ENCODE results near the gene EXOSC7.
"Not testable (repeated sequence)": the region's sequence is repeated elsewhere in the genome, so short reads cannot be mapped to it uniquely, and the experiment has no call there.

The EXOSC7 gene

GRCh38 chr3:45026038-45026437, 50.0 kb downstream of the EXOSC7 start, which contains the start of gene CLEC3B:
TSS of gene CLEC3B (plus strand) at chr3:45026303. CDS start at chr3:45026363, 60 bp downstream.
- no peak for DNase-seq

GRCh38 chr3:45026957-45027356, 50.9 kb downstream of the EXOSC7 start:
- DNase-seq = no peak

GRCh38 chr3:45027441-45027840, 51.4 kb downstream of the EXOSC7 start:
- no peak for DNase-seq

GRCh38 chr3:45029216-45029615, 53.2 kb downstream of the EXOSC7 start:
- no peak for DNase-seq

GRCh38 chr3:45029661-45030060, 53.6 kb downstream of the EXOSC7 start:
- DNase-seq = no peak

DNA sequence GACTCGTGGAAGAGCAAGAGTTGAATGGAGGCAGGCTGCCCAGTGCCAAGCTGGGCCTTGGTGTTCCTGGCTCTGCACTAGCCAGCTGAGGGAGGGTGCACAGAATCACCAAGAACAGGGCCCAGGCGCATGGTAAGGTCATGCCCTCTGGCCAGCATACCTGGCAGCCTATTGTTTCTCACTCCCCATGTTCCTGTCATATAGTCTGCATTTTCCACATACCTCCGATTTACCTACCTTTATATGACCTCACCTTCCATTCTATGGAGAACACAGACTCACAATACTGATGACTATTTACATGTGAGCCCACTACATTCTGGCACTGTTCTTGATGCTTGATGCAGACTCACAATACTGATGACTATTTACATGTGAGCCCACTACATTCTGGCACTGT, 55.5 kb downstream of the EXOSC7 start:
- no peak for DNase-seq

DNA sequence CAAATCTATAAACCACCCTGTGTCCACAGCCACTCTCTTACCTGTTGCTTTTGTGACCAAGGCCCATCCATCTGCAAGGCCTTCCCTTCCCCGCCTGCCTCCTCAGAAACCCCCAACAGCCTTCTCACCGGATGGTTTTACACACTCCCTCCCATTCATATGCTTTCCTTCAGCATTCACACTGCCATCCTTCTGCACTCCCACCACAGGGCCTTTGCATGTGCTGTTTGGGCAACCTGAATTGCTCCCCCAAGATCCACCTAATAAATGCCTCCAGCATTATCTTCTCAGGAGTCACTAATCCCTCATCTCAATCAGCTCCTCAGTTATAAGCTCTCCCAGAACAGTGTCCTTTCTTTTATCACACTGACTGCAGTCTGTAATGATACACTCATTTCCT, 56.1 kb downstream of the EXOSC7 start:
- DNase-seq = no peak

GRCh38 chr3:45033791-45034190, 57.7 kb downstream of the EXOSC7 start:
- no peak for DNase-seq

DNA sequence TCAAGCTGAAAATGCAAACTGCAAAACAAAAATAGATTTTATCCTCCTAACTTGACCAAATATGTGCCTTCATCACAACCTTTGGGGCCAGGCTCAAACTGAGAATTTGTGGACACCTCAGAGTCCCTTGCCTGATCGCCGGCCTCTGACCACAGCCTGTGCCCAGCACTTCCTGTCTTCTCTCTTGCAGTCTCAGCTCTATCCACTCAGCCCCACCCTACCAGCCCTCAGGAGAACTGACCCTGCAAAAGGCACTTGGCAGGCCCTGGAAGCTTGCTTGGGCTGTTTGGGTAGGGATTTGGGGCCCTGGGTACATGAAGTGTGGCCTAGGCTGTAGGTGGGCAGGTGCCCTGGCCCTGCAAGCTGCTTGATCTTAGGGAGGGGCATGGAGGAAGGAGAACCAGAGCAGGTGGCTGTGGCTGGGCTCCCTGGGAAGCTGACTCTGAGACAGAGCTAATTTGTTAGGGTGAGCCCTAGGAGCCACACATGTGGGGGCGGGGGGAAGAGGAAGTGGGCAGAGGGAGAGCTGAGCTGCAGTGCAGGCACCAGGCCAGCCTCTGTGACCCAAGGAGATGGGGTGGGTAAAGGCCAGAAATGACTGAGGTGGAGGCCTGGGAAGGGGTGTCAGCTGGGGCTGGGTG, 58.7 kb downstream of the EXOSC7 start:
- DNase-seq = peak; percentile 62 to 63

DNA sequence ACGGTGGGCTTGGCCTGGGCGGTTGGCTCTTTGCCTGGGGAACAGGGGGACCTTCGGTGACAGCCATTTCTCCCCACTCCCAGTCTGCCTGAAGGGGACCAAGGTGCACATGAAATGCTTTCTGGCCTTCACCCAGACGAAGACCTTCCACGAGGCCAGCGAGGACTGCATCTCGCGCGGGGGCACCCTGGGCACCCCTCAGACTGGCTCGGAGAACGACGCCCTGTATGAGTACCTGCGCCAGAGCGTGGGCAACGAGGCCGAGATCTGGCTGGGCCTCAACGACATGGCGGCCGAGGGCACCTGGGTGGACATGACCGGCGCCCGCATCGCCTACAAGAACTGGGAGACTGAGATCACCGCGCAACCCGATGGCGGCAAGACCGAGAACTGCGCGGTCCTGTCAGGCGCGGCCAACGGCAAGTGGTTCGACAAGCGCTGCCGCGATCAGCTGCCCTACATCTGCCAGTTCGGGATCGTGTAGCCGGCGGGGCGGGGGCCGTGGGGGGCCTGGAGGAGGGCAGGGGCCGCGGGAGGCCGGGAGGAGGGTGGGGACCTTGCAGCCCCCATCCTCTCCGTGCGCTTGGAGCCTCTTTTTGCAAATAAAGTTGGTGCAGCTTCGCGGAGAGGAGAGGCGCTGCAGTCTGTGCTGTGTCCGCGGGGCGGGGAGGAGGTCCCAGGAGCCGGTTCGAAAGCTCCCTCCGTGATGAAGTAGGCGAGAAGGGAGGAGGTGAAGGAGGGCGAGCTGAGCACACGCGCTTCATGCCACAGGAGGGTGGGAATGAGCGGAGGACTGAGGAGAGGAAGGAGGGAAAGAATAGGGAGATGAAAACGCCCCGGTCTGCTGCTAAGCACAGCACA, 59.6 kb downstream of the EXOSC7 start:
- no peak for DNase-seq

DNA sequence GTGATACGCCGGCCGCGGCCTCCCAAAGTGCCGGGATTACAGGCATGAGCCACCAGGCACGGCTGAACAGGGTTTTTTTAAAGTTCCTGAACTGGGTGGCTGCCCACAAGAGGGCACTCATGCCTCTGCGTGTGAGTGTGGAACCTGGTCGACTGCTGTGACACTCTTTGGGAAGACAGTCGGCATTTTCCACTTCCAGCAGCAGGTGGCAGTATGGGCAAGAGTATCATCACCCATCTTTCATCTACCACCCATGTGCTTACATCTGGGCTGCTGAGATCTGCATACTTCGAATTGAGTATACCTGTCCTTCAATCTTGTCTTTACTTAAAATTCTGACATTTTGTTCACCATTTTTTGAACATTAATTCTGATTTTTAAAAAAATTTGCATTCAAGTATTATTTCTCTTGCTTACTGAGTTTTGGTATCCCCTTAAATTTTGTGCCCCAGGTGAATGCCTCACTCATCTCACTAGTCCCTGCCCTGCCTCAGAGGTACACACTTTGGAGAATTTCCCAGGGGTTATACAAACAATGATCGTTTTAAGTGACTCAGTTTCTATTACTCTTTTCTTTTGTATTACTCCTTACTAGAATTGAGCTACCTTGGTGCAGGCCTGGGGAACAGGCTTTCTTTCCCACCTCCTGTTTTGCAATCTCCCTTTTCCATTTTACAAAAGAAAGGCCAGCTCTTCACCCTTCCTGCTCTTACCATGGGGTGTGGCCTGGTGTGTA, 61.8 kb downstream of the EXOSC7 start:
- DNase-seq = peak; percentile 71 to 94

DNA sequence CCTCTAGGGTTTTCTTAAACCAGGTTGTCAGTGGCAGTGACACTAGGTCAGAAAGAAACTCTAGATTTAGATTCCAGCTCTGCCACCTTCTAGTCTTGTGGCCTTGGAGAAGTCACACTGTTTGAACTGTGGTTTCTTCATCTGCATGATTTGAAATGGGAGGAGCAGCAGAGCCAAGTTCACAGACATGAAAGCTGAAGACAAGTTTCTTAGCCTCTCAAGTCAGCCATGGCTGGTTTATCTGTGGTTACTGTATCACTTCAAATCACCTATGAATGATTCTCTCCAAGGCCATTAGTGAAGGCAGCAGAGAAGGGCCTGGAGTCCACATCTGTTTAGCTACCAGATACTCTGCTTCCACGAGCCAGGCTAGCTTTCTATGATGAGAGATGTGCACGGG, 65.6 kb downstream of the EXOSC7 start:
- DNase-seq = no peak

GRCh38 chr3:45042162-45042561, 66.1 kb downstream of the EXOSC7 start:
- DNase-seq = no peak

DNA sequence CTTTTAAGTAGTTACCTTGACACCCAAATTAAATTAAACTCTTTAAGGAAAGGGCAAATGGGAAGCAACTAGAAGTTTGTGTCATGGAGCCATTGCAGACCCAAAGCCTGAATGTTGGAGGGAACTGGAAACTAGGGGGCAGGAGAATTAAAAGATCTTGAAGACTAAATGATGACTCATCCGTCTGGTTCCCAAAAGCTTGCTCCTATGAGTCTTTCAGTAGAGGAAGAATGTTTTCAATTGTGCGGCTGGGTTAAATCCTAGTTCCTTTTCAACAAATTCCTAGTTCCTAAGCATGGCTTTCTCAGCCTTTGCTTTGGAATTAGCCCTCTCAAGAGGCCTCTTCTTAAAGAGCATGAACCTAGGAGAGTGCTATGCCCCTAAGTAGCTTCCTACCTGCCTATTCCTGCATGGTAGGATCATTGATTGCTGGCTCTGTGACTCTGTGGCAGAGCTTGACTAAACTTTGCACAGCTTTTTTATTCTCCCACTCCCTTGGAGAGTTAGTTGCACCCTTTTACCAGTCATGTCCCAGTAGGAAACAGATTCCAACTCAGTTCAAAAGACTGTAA, 67.8 kb downstream of the EXOSC7 start:
- DNase-seq = peak in 1 of 2 donors; percentile 13

DNA sequence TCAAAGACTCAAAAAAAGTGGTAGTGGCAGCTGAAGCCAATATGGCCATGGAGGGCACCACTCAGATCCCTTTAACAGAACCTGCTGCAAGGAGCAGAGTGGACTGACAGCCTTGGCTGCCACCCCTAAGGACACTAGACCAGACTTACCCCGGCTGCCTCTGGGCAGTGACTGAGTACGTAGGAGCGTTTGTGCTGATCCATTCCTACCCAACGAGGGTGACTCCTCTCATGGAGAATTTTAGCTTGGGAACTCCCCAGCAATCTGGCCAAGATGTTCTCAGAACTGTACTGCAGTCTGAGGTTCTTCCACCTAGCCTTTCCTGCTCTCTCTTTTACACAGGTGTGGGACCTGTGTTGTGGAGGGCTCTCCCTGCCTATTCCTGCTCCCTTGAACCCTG, 72.2 kb downstream of the EXOSC7 start:
- no peak for DNase-seq

DNA sequence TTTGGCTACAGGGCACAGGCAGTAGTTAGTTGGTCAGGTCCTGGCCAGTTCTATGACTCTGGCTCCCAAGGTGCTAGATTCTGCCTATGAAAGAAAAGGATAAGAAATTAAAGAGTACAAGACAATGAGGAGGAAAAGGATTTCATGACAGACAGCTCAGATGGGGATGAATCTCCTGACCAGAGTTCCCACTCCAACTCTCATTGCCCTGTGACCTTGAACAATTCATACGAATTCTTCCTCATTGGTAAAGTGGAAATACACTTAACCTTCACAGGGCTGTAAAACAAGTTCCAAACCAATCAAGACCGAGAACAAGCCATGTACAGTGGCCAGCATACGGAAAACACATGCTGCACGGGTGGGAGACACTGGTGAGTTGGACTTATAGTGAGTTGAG, 73.8 kb downstream of the EXOSC7 start:
- DNase-seq = no peak

GRCh38 chr3:45051685-45052084, 75.6 kb downstream of the EXOSC7 start:
- no peak for DNase-seq

GRCh38 chr3:45053805-45054195, 77.8 kb downstream of the EXOSC7 start:
- not testable (repeated sequence) for DNase-seq

DNA sequence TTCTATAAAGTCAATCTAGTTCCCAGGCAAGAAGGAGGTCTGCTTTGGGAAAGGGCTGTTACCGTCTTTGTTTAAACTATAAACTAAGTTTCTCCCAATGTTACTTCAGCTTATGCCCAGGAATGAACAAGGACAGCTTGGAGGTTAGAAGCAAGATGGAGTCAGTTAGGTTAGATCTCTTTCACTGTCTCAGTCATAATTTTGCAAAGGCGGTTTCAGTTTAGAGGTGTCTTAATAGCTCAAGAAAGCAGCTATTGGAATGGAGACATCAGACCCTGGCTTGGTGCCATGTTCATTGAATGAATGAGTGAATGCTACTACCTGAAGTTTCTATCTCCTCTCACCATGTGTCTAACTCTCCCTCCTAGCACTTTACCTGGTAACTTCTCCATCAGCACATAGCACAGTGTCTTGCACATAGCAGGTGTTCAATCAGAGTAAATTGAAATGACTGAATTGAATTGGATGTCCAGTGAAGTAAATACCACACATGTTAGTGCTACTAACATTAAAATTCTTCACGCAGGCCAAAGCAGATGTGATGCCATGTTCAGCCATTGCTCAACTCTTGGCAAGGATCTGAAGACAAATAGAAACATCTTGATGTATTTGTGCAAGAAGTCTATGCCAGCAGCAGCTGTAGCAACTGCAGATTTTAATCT, 78.3 kb downstream of the EXOSC7 start:
- DNase-seq = no peak

DNA sequence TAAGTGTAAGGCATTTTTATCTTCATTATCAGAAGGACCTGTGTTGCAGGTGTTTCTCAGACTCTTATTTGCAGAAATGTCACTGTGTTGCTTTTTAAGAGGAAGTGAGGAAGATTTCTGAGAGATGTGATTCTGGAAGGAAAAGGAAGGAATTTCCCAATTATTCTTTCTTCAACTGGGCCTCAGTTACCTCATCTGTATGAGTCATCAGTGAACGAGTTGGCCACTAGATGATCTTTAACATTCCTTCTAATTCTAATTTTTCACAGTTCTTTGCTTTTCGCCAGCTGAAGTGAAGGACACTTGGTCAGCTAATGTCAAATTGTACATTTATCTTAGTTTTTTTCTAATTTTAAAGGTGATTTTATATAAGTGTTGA, 79.0 kb downstream of the EXOSC7 start:
- DNase-seq = no peak

DNA sequence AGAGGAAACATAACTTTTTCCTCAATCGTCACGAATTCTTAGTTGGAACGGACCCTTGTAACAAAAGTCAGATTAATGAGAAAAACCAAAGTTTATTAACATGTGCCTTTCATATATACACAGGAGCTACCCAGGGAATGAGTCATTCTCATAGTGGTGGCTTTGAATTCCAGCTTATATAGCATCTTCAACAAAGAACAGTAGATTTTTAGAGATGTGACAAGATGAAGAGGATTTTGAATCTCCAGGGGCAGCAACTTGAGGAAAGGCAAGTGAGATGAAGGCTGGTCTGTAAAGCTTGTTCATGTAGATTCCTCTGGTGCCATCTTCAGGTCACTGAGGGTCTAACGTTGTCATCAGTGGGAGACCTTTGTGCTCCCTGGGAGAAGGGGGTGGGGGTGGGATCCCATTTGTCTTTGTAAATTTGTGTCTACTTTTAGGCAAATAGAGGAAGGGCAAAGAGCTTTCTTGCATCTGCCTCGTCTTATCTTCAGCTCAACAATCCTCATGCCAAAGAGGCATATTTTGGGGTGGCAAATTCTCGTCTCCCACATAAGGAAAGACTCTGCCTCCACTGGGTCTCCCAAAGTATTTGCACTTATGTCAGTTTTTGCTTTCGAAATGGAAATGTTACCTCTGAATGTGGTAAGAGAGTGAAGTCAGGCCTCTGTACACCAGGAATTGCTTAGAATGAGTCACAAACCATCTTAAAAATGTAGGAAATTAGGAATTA, 79.5 kb downstream of the EXOSC7 start:
- peak in 1 of 2 donors; percentile 9 for DNase-seq
